Left lobe of liver (tissue), 2 donors: ENCODE data around the gene CMKLR1. TPM values are rescaled to one million over a fixed set of nuclear protein-coding genes. Genes with fewer than 3 reads are reported as not detected.

Experiments used
- ATAC-seq: fragments of 200-7000 bp; cut with Tn5 transposase; one replicate; pipeline ENCODE4 v1.9.1; 2020; ENCODE audit warnings: mild to moderate bottlenecking, moderate library complexity
- DNase-seq: peaks from one replicate; pipeline ENCODE4 v3.0.0-alpha.2; 2020; ENCODE audit warnings: low spot score
- total RNA-seq: library from RNA; stranded (reverse); gene quantifications from one replicate; pipeline ENCODE4 v1.2.1, GENCODE V29; 2021
- donor health status: DM: no; HTN: no; CAD: no; lungs with moderate emphysema.
- donor health status: DM: no; HTN: yes; CAD: no.

Gene CMKLR1
- total RNA-seq, 1 donor from 2014 or later = 3.8 TPM

DNA sequence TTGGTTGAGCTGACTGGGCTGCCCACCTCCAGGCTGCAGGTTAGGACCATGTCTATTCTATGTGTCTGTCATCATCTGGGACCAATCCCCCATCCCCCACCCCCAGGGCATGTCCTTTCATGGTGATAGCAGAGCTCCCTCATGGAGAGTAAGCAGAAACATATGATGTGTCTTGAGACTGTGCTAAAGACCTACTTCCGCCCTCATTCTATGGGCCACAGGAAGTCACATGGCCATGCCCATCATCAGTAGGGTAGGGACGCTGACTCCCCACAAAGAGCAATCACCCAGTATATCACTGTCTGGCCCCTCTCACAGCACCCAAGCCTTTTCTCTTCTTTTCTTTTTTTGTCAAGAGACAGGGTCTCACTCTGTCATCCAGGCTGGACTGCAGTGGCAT, 99.7 kb downstream of the CMKLR1 start:
- ATAC-seq (no peak), DNase-seq (no peak)

DNA sequence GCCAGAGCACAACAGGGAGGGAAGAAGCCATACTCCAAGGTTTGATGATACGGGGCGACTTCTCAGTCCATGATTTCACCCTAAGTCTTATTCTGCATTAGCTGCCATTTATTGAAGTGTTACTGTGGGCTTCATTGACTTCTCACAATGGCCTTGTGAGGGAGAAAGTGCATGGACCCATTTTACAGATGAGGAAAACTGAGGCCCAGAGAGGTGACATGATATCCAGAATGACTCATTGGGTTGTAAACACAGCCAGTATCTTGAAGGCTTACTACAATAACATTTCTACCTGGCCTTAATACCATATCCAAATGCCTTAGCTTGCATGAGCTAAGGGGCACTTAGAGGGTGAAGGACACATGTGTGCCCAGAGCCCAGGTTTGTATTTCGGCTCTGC, 100.6 kb downstream of the CMKLR1 start:
- ATAC-seq = no peak
- no peak for DNase-seq

Other genes starting within 250 kb of the CMKLR1 start
- gene WSCD2, start 210.0 kb downstream of the CMKLR1 start, total RNA-seq = not detected
- 4.6 TPM for gene FICD, start 176.0 kb upstream of the CMKLR1 start, total RNA-seq
- gene SART3, start 221.9 kb upstream of the CMKLR1 start, total RNA-seq = 13.7 TPM
- 45.2 TPM for gene ISCU, start 223.3 kb upstream of the CMKLR1 start, total RNA-seq